Measurements from ENCODE around the gene PTPRM.

- no peak for TF ChIP-seq CTCF (IDR thresholded peaks at IDR 0.05)
- TF ChIP-seq POLR2A (IDR thresholded peaks at IDR 0.05): no peak
These were observed 41.7 kb downstream of the PTPRM start for GRCh38 chr18:7608781-7609201.
